ENCODE measurements around the gene BPIFA3.
"Not testable (repeated sequence)": the region's sequence is repeated elsewhere in the genome, so short reads cannot be mapped to it uniquely, and the experiment has no call there.

The BPIFA3 gene

DNA sequence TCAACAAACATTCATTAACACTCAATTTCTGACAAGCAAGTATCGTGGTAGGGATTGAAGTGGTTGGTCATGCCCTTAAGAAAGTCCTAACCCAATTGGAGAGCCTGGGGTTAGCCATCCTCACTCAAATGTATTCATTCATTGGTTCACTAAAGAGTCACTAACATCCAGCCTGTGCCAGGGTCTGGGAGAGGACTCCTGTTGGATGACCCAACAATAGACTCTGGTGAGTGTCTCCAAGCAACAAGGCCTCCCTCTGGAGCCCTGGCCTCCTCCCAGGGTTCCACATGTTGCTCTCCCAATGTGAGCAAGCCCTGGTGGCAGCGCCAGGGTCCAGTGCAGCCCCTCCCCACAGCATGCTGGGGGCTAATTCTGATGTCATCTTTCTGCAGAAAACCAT is at the start of gene BPIFA3:
BPIFA3 (plus strand) TSS at position 301 of the 400 bp plus-strand sequence. CDS start 185 bp downstream, outside the sequence.
- intact Hi-C loops (cut with DNase I), result no loop called here
- DNase-seq, result no peak

DNA sequence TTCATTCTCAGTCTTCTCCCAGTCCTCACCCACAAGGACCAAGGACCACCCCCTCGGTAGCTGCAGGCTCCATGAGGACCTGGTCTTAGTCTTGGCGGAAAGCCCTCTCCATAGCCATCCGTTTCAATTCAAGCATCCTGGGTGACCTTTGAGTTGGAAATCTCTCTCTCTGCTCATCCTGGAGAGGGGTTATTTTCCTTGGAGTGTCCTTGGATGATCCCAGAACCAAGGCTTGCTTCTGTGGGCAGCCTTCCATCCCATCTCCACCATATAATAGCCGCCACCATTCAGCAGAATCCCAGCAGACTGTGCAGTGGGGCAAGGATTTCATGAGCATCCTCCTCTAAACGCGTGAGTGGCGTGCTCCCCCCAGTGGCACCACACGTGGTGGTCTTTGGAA is 49.3 kb upstream of the BPIFA3 start, which contains the start of gene BPIFA2:
BPIFA2 (plus strand) TSS at position 301 of the 400 bp plus-strand sequence. CDS start 987 bp downstream, outside the sequence.
- DNase-seq, result no peak
- intact Hi-C loops (cut with DNase I), result no loop called here

DNA sequence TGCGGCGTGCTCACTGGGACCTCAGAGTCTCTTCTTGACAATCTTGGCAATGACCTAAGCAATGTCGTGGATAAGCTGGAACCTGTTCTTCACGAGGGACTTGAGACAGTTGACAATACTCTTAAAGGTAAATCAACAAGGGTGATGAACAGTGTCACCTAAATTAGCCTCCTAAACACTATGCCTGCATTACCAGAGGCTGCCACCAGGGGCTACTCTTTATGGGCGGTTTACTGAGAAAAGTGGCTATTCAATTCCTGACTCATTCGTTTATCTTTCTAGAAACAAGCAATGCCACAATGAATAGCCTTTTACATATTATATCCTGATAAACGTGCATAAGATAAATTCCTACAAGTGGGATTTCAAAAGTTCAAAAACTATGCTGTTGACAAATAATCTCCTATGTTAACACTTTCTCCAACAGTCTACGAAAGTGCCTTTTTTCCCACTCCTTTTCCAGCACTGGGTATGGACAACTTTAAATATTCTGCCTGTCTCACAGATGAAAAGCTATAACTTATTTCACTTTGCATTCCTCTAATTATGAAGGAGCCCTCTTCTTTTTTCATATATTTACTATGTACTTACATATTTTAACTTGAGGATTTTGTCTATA is 47.9 kb upstream of the BPIFA3 start:
- DNase-seq, result no peak
- intact Hi-C loops (cut with DNase I), result no loop called here

DNA sequence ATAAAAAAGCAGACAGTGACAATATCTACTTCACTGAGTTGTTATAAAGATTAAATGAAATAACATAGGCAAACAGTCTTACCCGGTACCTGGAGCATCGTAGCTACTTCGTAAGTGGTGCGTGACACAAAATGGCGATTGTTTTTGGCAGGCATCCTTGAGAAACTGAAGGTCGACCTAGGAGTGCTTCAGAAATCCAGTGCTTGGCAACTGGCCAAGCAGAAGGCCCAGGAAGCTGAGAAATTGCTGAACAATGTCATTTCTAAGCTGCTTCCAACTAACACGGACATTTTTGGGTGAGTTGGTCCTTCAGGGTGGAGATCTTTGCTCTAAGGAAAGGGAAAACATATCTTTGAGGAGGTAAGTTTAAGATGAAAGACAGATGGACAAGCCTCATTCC is 44.4 kb upstream of the BPIFA3 start:
- intact Hi-C loops (cut with DNase I), result no loop called here
- no peak for DNase-seq

DNA sequence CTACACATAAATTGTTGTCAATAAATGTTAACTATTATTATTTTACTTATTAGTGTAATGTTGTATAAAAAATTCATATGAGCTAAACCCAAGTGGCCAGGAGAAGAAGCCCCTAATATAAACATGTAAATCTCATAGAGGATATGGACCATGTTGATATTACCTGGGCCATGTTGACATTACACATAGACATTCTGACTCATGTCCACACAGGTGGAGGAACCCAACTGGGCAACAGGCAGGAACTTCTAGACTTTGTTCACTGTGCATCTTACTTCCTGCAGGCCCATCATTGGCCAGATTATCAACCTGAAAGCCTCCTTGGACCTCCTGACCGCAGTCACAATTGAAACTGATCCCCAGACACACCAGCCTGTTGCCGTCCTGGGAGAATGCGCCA is 42.0 kb upstream of the BPIFA3 start:
- intact Hi-C loops (cut with DNase I), result no loop called here
- no peak for DNase-seq

DNA sequence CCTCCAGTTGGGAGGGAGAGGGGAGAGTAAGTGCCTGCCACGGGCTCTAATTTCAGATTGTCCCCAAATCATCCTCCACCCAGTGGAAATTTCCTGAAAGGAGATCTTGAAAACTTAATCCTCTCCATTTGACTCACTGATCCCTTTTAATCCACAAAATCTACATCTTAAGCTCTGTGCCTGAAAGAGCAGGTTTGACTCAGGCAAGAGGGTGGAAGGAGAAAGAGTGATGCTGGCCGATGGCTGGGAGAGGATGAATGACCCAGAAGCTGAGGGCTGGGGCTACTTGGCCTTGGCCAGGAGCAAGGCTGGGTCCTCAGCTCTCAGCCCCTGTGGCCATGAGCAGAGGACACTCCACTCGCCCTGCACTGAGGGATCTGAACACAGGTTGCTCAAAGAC is 41.1 kb upstream of the BPIFA3 start:
- no peak for DNase-seq
- intact Hi-C loops (cut with DNase I), result no loop called here

DNA sequence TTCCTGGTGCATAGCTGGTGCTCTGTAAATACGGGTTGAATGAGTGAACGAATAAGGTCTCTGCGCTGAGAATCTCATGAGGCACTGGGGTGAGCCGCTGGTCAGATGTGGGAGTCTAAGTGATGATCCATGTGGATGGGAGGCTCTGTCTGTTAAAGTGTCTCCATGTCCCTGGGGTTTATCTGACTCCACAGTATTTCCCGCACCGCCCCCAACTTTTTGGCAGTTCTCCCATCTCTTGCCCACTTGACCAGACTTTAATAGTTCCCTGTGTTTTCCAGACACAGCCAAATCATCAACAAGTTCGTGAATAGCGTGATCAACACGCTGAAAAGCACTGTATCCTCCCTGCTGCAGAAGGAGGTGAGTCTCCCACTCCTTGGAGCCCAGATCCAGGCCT is 39.3 kb upstream of the BPIFA3 start:
- intact Hi-C loops (cut with DNase I), result no loop called here
- DNase-seq, result no peak

DNA sequence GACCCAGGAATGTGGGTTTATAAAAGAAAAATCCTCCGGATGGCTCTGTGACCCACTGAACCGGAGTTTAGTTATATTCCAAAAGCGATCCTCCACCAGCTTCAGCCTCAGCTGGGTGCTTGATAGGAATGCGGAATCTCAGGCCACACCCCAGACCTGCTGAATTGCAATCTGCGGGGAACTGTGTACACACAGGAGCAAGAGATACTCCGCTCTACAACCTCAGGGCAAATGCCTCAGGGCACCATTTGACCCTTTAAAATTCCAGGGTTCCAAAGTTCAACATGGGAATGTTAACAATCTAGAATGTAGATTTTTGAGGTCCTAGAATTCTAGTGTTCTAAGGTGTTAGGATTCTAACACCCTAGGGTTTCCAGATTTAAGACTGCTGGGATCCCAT is 38.4 kb upstream of the BPIFA3 start:
- intact Hi-C loops (cut with DNase I), result no loop called here
- no peak for DNase-seq

DNA sequence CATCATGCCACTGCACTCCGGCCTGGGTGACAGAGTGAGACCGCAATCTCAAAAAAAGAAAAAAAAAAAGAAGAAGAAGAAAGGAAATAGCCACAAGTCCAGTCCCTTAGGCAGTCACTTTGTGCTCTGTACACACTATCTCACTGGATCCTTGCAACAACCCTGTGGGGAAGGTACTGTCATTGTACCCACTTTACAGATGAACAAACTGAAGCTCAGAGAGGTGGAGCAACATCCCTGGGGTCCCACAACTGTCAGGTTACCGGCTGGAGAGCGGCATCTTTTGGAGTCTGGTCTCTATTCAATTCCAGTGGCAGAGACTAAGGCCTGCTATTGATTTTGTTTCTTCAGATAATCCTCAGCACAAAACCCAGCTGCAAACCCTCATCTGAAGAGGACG is 37.0 kb upstream of the BPIFA3 start:
- intact Hi-C loops (cut with DNase I), result no loop called here
- DNase-seq, result no peak

DNA sequence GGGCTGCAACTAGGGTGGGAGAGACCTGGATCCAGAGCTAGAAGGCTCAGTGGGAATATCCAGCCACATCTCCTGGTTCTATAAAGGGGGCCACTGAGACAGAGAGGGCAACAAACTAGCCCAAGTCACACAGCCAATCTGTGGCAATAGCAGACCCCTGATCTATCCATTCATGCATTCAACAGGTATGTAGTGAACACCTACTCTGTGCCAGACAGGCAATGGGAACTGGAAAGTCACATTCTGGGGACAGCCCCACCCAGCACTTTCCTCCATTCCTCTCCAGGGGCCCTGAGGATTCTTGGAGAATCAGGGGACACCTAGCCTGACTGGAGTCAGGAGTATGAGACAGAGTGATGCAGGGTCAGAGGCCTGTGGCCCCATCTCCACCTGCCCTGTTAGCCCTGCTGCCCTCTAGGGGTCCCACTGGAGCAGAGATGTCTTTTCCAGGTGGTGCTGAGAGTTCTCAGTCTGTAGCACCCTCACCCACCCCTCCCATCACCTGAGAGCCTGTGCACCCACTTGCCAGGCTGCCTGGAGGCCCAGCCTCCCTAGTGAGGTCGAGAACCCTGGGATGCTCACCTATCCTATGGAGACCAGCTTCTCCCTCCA is 35.6 kb upstream of the BPIFA3 start:
- DNase-seq, result no peak
- intact Hi-C loops (cut with DNase I), result no loop called here

DNA sequence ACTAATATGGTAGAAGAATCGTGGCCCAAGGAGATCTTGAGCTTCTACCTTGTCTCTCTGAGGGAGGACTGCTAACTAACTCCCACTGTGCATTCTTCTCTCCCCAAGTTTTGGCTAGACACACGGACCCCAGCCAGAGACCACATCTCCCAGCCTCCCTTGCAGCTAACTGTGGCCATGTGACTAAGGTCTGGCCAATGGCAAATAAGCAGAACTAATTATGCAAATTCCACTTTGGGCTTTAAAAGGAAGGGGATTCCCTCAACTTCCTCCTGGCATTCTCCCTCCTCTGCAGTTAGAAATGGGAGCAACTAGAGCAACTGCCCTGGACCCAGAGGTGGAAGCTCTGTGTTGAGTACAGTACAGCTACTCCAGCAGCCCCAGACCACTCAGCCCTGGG is 33.8 kb upstream of the BPIFA3 start:
- intact Hi-C loops (cut with DNase I), result no loop called here
- DNase-seq, result no peak

DNA sequence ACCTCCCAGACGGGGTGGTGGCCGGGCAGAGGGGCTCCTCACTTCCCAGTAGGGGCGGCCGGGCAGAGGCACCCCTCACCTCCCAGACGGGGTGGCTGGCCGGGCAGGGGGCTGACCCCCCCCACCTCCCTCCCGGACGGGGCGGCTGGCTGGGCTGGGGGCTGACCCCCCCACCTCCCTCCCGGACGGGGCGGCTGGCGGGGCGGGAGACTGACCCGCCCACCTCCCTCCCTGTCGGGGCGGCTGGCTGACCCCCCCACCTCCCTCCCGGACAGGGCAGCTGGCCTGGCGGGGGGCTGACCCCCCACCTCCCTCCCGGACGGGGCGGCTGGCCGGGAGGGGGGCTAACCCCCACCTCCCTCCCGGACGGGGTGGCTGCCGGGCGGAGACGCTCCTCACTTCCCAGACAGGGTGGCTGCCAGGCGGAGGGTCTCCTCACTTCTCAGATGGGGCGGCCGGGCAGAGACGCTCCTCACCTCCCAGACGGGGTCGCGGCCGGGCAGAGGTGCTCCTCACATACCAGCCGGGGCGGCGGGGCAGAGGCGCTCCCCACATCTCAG is 32.0 kb upstream of the BPIFA3 start:
- DNase-seq; intact Hi-C loops (cut with DNase I): not testable (repeated sequence)

DNA sequence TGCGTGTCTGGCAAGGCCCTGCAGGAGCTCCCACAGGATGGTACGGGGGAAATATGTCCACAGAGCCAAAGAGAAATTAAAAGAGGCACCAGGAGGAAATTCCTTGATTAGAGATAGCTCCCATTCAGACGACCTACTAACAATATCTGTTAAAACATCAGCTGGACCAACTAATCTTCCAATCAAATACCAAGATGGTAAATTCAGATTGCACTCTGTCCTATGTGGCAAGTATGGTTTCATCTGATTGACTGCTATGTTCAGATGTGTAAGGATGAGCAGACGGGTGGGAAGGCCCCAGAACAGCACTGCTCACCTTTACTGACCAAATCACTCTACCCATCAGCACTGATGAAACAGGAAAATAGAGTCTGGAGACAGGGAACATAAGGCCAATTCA is 29.7 kb upstream of the BPIFA3 start:
- intact Hi-C loops (cut with DNase I), result no loop called here
- DNase-seq, result no peak

DNA sequence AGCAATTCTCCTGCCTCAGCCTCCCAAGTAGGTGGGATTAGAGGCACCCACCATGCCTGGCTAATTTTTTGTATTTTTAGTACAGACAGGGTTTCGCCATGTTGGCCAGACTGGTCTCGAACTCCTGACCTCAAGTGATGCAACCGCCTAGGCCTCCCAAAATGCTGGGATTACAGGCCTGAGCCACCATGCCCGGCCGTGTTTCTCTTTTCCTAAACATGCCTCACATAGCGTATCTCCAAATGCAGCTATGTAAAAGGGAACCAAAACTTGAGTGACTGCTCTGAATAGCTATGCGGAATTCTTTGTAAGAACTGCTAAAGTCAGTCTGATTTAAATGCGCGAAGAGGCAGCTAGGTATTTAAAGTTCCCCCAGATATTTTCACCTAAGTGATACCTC is 28.7 kb upstream of the BPIFA3 start:
- intact Hi-C loops (cut with DNase I), result no loop called here
- DNase-seq, result no peak

DNA sequence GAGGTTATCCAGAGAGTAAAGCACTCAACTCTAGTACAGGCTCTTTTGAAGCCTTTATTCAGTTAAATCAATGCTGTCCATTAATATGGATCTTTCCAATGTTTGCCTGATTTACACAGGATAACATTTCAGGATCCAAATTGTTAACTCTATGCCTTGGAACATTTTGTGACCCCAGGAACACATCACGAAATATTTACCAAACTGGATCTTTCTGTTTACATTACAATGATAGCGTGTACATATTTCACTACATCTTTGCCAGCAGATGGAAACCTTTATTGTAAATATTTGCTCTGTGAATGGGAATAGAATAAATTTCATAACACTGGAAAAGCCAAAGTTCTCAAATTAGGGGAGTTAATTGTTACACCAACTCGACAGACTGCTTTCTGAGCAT is 25.7 kb upstream of the BPIFA3 start:
- intact Hi-C loops (cut with DNase I), result loop anchor here (10.0 kb wide), 1 partner anchor 67 kb away; no protein-coding TSS in a partner anchor
- DNase-seq, result no peak

DNA sequence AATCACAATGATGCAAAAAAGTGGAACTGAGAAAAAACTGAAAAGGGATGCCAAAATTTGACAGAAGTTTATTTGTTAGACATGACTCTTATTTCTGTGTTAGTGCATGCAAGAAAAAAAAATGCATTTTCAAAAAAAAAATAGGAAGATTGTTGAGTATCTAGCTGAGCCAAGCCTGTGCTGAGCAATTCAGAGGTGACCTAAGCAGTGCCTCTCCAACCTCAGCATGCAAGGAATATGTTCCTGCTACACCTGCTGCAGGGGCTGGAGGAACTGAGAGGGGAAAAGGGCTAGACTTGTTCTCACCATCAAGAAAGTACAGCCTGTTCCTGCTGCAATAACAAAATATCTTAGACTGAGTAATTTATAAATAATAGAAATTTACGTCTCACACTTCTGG is 25.2 kb upstream of the BPIFA3 start:
- intact Hi-C loops (cut with DNase I), result loop anchor here (10.0 kb wide), 1 partner anchor 67 kb away; no protein-coding TSS in a partner anchor
- peak in 1 of 42 donors; percentile 20 for DNase-seq

DNA sequence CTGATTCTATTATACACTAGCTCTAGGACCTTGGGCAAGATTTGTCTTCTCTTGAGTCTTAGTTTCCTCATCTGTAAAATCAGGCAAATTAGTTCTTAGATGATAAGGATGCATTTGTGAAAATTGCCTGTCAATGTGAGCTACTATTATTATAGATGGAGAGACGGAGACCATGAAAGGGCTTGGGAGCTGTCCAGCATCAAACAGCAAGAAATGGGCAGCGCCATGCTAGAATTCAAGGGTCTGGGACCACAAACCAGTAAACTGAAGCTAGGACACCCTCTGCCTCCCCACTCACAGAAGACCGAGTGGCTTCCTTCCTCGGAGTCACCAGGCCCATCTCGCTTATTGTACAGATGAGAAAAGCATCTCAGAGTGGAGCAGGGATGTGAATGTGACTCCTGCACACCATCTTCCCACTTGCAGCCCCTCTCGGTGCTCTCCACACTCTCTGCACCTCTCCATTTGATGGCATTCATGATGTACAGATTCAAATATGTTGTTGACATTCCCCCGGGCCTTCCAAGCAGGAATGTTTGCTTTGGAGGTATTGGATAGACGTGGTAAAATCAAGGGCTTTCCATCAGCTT is 24.1 kb upstream of the BPIFA3 start:
- DNase-seq, result no peak
- intact Hi-C loops (cut with DNase I), result loop anchor here (10.0 kb wide), 1 partner anchor 68 kb away; no protein-coding TSS in a partner anchor

DNA sequence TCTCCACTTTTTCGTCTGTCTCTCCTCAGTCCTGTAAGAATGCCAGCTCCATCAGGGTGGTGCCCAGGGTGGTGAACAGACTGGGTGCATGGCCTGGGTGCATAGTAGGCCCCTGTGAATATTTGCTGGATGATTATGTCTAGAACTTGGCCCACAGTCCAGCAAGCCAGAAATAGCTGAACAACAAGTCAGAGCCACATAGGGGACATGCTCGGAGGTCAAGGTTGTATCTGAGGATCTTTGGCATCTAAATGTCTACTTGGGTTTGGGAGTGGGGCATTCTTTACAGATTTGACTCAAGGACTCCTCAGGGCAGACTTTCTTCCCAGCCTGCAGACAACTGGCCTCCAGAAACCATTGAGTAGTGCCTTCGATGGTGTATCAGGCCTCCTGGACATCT is 18.1 kb upstream of the BPIFA3 start:
- no peak for DNase-seq
- intact Hi-C loops (cut with DNase I), result loop anchor here (10.0 kb wide), 1 partner anchor 74 kb away; no protein-coding TSS in a partner anchor

DNA sequence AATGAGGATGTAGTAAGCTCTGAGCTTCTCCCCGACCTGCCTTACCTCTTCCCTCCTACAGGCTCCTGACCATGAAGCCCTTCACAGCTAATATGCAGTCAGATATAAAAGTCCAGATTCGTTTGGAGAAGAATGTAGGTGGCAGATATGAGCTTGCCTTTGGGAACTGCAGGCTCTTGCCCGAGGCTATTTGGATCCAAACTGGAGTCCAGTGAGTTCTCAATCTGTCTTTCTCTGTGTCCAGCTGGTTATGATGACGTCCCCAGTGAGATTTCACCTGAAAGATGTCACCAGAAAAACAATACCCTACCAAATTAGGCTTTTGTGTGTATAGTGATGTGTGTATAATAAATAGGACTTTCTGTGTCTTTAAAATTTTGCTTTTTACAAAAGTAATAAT is 14.7 kb upstream of the BPIFA3 start:
- no peak for DNase-seq
- intact Hi-C loops (cut with DNase I), result no loop called here

DNA sequence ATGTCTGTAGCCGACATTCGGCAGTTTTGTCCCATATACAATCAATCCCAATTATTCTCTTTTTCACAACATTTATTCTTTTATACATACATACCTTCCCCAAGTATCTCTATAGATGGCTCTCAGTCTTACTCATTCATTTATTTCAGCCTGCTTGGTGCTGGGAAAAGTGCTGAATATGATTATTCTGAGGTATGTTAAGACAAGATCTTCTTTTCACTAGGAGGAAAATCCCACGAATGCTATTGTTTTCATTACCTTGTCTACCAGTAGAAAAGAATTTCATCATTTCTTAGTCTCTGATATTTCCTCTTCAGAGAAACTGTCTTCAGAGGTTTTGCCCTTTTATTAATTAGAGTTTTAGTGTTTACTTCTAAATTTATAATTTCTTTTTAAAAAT is 13.7 kb upstream of the BPIFA3 start:
- DNase-seq, result no peak
- intact Hi-C loops (cut with DNase I), result no loop called here

All from head of caudate nucleus (tissue), 42 donors.